K562 (cell line): ENCODE measurements around the gene S100A2. TPM values are rescaled to one million over a fixed set of nuclear protein-coding genes. Genes with fewer than 3 reads are reported as not detected.
A peak's percentile ranks its signal among the peaks of the same experiment; 100 is the strongest.

Experiments
- BCOR ChIP-seq: fragments of 450-650 bp; IDR thresholded peaks from 2 replicates; pipeline ENCODE4 v1.6.1; 2016
- BRD4 ChIP-seq: fragments of 200-600 bp; sonication (generic); IDR thresholded peaks from 2 replicates; pipeline ENCODE4 v1.6.1; 2017; ENCODE audit warnings: inconsistent platforms
- CBX8 ChIP-seq: fragments of 200-600 bp; sonication (generic); IDR thresholded peaks from 2 replicates; pipeline ENCODE4 v1.6.1; 2012; ENCODE audit warnings: borderline replicate concordance, mixed run types, low read depth, mild to moderate bottlenecking, moderate library complexity, mixed read lengths, low read length, control low read depth, inconsistent platforms; ENCODE audit not compliant: poor library complexity, severe bottlenecking; ENCODE audit errors: extremely low read depth
- CXXC5 ChIP-seq: fragments of 250-450 bp; sonication (Bioruptor Pico); IDR thresholded peaks from 2 replicates; pipeline ENCODE4 v1.8.0; 2022; ENCODE audit warnings: inconsistent platforms, mild to moderate bottlenecking, moderate library complexity
- DNMT1 ChIP-seq: fragments of 450-650 bp; IDR thresholded peaks from 2 replicates; pipeline ENCODE4 v1.6.1; 2016; ENCODE audit warnings: antibody characterized with exemption, mild to moderate bottlenecking
- EP400 ChIP-seq: fragments of 450-650 bp; IDR thresholded peaks from 2 replicates; pipeline ENCODE4 v1.6.1; 2017; ENCODE audit warnings: antibody characterized with exemption, mild to moderate bottlenecking, moderate library complexity
- GTF2F1 ChIP-seq: IDR thresholded peaks from 2 replicates; pipeline ENCODE4 v1.6.1; 2011; ENCODE audit warnings: low read depth, low read length, improper control_type of control experiment
- IRF2 ChIP-seq: sonication (generic); formaldehyde crosslinking; IDR thresholded peaks from 2 replicates; pipeline ENCODE4 v1.8.1; 2022; ENCODE audit warnings: mild to moderate bottlenecking, missing genetic modification reagents
- KLF16 ChIP-seq: IDR thresholded peaks from 2 replicates; pipeline ENCODE4 v1.6.1; 2016; ENCODE audit warnings: antibody characterized with exemption
- MAZ ChIP-seq, 2 experiments: fragments of 450-650 bp in 1 of 2; sonication (generic) in 1 of 2; formaldehyde crosslinking; IDR thresholded peaks in 1 of 2; conservative IDR thresholded peaks in 1 of 2; 2 replicates each; pipeline versions ENCODE4 v1.4.0 to v1.5.0; 2020; ENCODE audit warnings: mild to moderate bottlenecking in 1 of 2, missing genetic modification reagents in 1 of 2
- MYBL2 ChIP-seq, 2 experiments: fragments of 450-650 bp in 1 of 2; sonication (generic) in 1 of 2; formaldehyde crosslinking in 1 of 2; IDR thresholded peaks; 2 replicates each; pipeline versions ENCODE4 v1.6.1 to v1.8.1; 2017 to 2022; ENCODE audit warnings: borderline replicate concordance in 1 of 2, inconsistent platforms in 1 of 2, low read depth in 1 of 2, mild to moderate bottlenecking in 1 of 2, missing genetic modification reagents in 1 of 2, moderate library complexity in 1 of 2
- MYNN ChIP-seq, 2 experiments: sonication (generic); formaldehyde crosslinking in 1 of 2; IDR thresholded peaks; 2 replicates each; pipeline versions ENCODE4 v1.5.0 to v1.6.1; 2016 to 2020; ENCODE audit warnings: antibody characterized with exemption in 1 of 2, missing genetic modification reagents in 1 of 2
- NFXL1 ChIP-seq: fragments of 450-650 bp; formaldehyde crosslinking; IDR thresholded peaks from 2 replicates; pipeline ENCODE4 v1.4.0; 2021; ENCODE audit warnings: mild to moderate bottlenecking
- OTX1 ChIP-seq: fragments of 450-650 bp; formaldehyde crosslinking; IDR thresholded peaks from 2 replicates; pipeline ENCODE4 v1.4.0; 2022; ENCODE audit warnings: mild to moderate bottlenecking
- PRPF4 ChIP-seq: fragments of 200-400 bp; formaldehyde crosslinking; IDR thresholded peaks from one replicate; pipeline ENCODE4 v1.6.1; 2017; ENCODE audit warnings: low read length, low read depth, mild to moderate bottlenecking; ENCODE audit not compliant: insufficient read depth, poor library complexity, severe bottlenecking
- PTBP1 ChIP-seq: fragments of 200-400 bp; formaldehyde crosslinking; IDR thresholded peaks from 2 replicates; pipeline ENCODE4 v1.6.1; 2017; ENCODE audit warnings: low read depth, low read length
- RCOR1 ChIP-seq, 2 experiments: IDR thresholded peaks; 2 replicates each; pipeline ENCODE4 v1.6.1; 2012; ENCODE audit warnings: low read depth in 2 of 2, low read length in 2 of 2, borderline replicate concordance in 1 of 2, improper control_type of control experiment in 1 of 2
- SRSF9 ChIP-seq: fragments of 200-400 bp; formaldehyde crosslinking; IDR thresholded peaks from 2 replicates; pipeline ENCODE4 v1.6.1; 2017; ENCODE audit warnings: low read depth, low read length, borderline replicate concordance
- ZNF263 ChIP-seq: sonication (generic); formaldehyde crosslinking; IDR thresholded peaks from 2 replicates; pipeline ENCODE4 v1.8.0; 2022; ENCODE audit warnings: mild to moderate bottlenecking, missing genetic modification reagents, borderline replicate concordance
- ZNF830 ChIP-seq: fragments of 250-450 bp; sonication (Bioruptor Pico); IDR thresholded peaks from 2 replicates; pipeline ENCODE4 v1.5.0; 2021; ENCODE audit warnings: mild to moderate bottlenecking
- polyA plus RNA-seq, 8 experiments: library from polyadenylated mRNA; depleted of rRNA in 4 of 8; stranded (reverse) in 5 of 8; unstranded in 3 of 8; fragments of >200 nt; fragmentation: Nextera tagmentation in 2 of 8; fragmentation: Illumina TruSeq in 1 of 8; extraction: Ambion mirVana in 2 of 8; extraction: Trizol in 1 of 8; gene quantifications; 2 replicates each; pipeline versions ENCODE4 v1.2.1 to v1.2.3, GENCODE V29; 2011 to 2014; ENCODE audit warnings: inconsistent platforms in 1 of 8, missing spikeins in 1 of 8
- total RNA-seq, 7 experiments: library from RNA; depleted of rRNA in 6 of 7; stranded (reverse); fragments of >200 nt in 6 of 7; fragmentation: Illumina TruSeq in 2 of 7; extraction: Trizol in 2 of 7; gene quantifications; 2 replicates each; pipeline versions ENCODE4 v1.2.1 to v1.2.3, GENCODE V29; 2011 to 2021; ENCODE audit warnings: low replicate concordance in 1 of 7
- TF ChIP-seq, protein P1 (sequence below), 2 experiments: fragments of 150-350 bp in 1 of 2; IDR thresholded peaks; 2 replicates each; pipeline ENCODE4 v1.6.1; 2012 to 2016; ENCODE audit warnings: low read depth in 2 of 2, low read length in 2 of 2, mild to moderate bottlenecking in 1 of 2, moderate library complexity in 1 of 2
- TF ChIP-seq, protein P2 (sequence below), 2 experiments: fragments of 450-650 bp; conservative IDR thresholded peaks; 2 replicates each; pipeline ENCODE4 v1.6.1; 2017; ENCODE audit warnings: mild to moderate bottlenecking in 2 of 2, moderate library complexity in 2 of 2

Gene S100A2
- total and polyA plus RNA-seq, 9 of the 15 experiments (the other 6 are each of a cell fraction or from before 2014, with no cell fraction given): 0.28 to 0.65 (median 0.44) TPM; not detected in 4

- peak; percentile 27; the same call in 1 of the 2 replicates for TF ChIP-seq CXXC5
- TF ChIP-seq RCOR1 (IDR thresholded peaks at IDR 0.05; ENCODE audit: borderline replicate concordance in 1 of 2, low read depth in 2 of 2, low read length in 2 of 2): peak in 1 of 2 experiments; percentile 48; a peak in 2 of 4 replicates
- TF ChIP-seq PRPF4: no peak
- TF ChIP-seq PTBP1: no peak
- TF ChIP-seq MYNN (IDR thresholded peaks at IDR 0.05): 0 out of 2 replicates have a peak, but pooled peaks have one; percentile 25
- no peak for TF ChIP-seq MYNN (CRISPR knock-in tag; IDR thresholded peaks at IDR 0.05)
- TF ChIP-seq KLF16: peak; percentile 31; the same call in 1 of the 2 replicates
- 0 out of 2 replicates have a peak, but pooled peaks have one; percentile 10 for TF ChIP-seq BCOR
- TF ChIP-seq, protein P1, sequence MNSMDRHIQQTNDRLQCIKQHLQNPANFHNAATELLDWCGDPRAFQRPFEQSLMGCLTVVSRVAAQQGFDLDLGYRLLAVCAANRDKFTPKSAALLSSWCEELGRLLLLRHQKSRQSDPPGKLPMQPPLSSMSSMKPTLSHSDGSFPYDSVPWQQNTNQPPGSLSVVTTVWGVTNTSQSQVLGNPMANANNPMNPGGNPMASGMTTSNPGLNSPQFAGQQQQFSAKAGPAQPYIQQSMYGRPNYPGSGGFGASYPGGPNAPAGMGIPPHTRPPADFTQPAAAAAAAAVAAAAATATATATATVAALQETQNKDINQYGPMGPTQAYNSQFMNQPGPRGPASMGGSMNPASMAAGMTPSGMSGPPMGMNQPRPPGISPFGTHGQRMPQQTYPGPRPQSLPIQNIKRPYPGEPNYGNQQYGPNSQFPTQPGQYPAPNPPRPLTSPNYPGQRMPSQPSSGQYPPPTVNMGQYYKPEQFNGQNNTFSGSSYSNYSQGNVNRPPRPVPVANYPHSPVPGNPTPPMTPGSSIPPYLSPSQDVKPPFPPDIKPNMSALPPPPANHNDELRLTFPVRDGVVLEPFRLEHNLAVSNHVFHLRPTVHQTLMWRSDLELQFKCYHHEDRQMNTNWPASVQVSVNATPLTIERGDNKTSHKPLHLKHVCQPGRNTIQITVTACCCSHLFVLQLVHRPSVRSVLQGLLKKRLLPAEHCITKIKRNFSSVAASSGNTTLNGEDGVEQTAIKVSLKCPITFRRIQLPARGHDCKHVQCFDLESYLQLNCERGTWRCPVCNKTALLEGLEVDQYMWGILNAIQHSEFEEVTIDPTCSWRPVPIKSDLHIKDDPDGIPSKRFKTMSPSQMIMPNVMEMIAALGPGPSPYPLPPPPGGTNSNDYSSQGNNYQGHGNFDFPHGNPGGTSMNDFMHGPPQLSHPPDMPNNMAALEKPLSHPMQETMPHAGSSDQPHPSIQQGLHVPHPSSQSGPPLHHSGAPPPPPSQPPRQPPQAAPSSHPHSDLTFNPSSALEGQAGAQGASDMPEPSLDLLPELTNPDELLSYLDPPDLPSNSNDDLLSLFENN (IDR thresholded peaks at IDR 0.05; ENCODE audit: low read depth in 2 of 2, low read length in 2 of 2): 0 out of 4 replicates have a peak, but pooled peaks of 1 of the 2 experiments have one; percentile 50
- no peak for TF ChIP-seq EP400
- no peak for TF ChIP-seq ZNF830 (CRISPR knock-in tag)
- no peak; a peak in 2 of 4 replicates for TF ChIP-seq MAZ (CRISPR knock-in tag; conservative IDR thresholded peaks at IDR 0.05 in 1 of 2, IDR thresholded peaks at IDR 0.05 in 1 of 2)
- TF ChIP-seq BRD4: 0 out of 2 replicates have a peak, but pooled peaks have one; percentile 38
- TF ChIP-seq ZNF263 (CRISPR knock-in tag): no peak
- no peak for TF ChIP-seq SRSF9
- no peak for TF ChIP-seq IRF2 (CRISPR knock-in tag)
- TF ChIP-seq, protein P2, sequence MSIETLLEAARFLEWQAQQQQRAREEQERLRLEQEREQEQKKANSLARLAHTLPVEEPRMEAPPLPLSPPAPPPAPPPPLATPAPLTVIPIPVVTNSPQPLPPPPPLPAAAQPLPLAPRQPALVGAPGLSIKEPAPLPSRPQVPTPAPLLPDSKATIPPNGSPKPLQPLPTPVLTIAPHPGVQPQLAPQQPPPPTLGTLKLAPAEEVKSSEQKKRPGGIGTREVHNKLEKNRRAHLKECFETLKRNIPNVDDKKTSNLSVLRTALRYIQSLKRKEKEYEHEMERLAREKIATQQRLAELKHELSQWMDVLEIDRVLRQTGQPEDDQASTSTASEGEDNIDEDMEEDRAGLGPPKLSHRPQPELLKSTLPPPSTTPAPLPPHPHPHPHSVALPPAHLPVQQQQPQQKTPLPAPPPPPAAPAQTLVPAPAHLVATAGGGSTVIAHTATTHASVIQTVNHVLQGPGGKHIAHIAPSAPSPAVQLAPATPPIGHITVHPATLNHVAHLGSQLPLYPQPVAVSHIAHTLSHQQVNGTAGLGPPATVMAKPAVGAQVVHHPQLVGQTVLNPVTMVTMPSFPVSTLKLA (conservative IDR thresholded peaks at IDR 0.05): peak in 1 of 2 experiments; percentile 22; a peak in 1 of 4 replicates
- no peak for TF ChIP-seq DNMT1
- TF ChIP-seq GTF2F1: no peak
- no peak for TF ChIP-seq OTX1 (CRISPR knock-in tag)
- no peak for TF ChIP-seq CBX8
- TF ChIP-seq MYBL2 (IDR thresholded peaks at IDR 0.05; ENCODE audit: low read depth): no peak
- TF ChIP-seq MYBL2 (CRISPR knock-in tag; IDR thresholded peaks at IDR 0.05; ENCODE audit: borderline replicate concordance): no peak
- no peak for TF ChIP-seq NFXL1
Observed at GRCh38 chr1:153608742-153609584, 43.3 kb upstream of the S100A2 start (continued).
